Measurements from ENCODE around the gene IGBP1. TPM values are rescaled to one million over a fixed set of nuclear protein-coding genes. Genes with fewer than 3 reads are reported as not detected.

Gene IGBP1
- polyA plus RNA-seq, 1 experiment, result 68.3 TPM

Other genes starting within 250 kb of the IGBP1 start
- not detected in 2 replicates for gene AWAT2, start 83.5 kb upstream of the IGBP1 start, polyA plus RNA-seq (2011; rRNA removed)
- not detected in 2 replicates for gene OTUD6A, start 71.0 kb upstream of the IGBP1 start, polyA plus RNA-seq (2011; rRNA removed)
- gene DGAT2L6, start 44.0 kb downstream of the IGBP1 start, polyA plus RNA-seq (2011; rRNA removed), result not detected in 2 replicates
- not detected in 2 replicates for gene AWAT1, start 101.2 kb downstream of the IGBP1 start, polyA plus RNA-seq (2011; rRNA removed)
- gene P2RY4, start 126.8 kb downstream of the IGBP1 start, polyA plus RNA-seq (2011; rRNA removed), result 0.15 and 0.22 TPM in 2 replicates
- not detected in 2 replicates for gene ARR3, start 134.9 kb downstream of the IGBP1 start, polyA plus RNA-seq (2011; rRNA removed)
- not detected in 2 replicates for gene RAB41, start 148.7 kb downstream of the IGBP1 start, polyA plus RNA-seq (2011; rRNA removed)
- 91.9 and 150 TPM in 2 replicates for gene PDZD11, start 156.5 kb downstream of the IGBP1 start, polyA plus RNA-seq (2011; rRNA removed)
- 10.8 and 13.3 TPM in 2 replicates for gene KIF4A, start 156.7 kb downstream of the IGBP1 start, polyA plus RNA-seq (2011; rRNA removed)

All from BJ (cell line).